Activated naive CD4-positive, alpha-beta T cell treated with anti-CD3 and anti-CD28 coated beads, Interleukin-2, amount 10 ng/mL, durations not matched to agents 5 hours and 36 hours (primary cell): ENCODE results near the gene SPATA31A3. TPM values are rescaled to one million over a fixed set of nuclear protein-coding genes. Genes with fewer than 3 reads are reported as not detected.

Source experiments
- total RNA-seq, 2 experiments: library from RNA; stranded (reverse); gene quantifications; one replicate each; pipeline ENCODE4 v1.2.3, GENCODE V29; 2021

SPATA31A3 gene
- not detected for total RNA-seq

GRCh38 chr9:66992450-66992849 is at the start of gene SPATA31A3:
TSS of gene SPATA31A3 (minus strand) at chr9:66992550. CDS start at chr9:66992521, 29 bp downstream.

Other genes with a start within 250 kb of the SPATA31A3 start
- 1 to 10 TPM; 4.7 TPM for gene ZNF658, start 91.8 kb downstream of the SPATA31A3 start, total RNA-seq